Mesendoderm (in vitro differentiated cells): ENCODE results near the gene ZGPAT.
"Not testable (repeated sequence)": the region's sequence is repeated elsewhere in the genome, so short reads cannot be mapped to it uniquely, and the experiment has no call there.

Experiments
- DNase-seq: peaks from one replicate; pipeline ENCODE4 v3.0.0; 2013
- H2AK5ac ChIP-seq: 2 replicates; pipeline ENCODE4 v1.6.1; 2013; ENCODE audit warnings: low read length, inconsistent platforms
- H2BK120ac ChIP-seq: 2 replicates; pipeline ENCODE4 v1.6.1; 2013; ENCODE audit warnings: low read depth, mild to moderate bottlenecking, low read length, moderate library complexity, mixed read lengths
- H2BK15ac ChIP-seq: replicated peaks from 2 replicates; pipeline ENCODE4 v1.6.1; 2013; ENCODE audit warnings: low read depth, mild to moderate bottlenecking, moderate library complexity
- H2BK5ac ChIP-seq: 2 replicates; pipeline ENCODE4 v1.6.1; 2013; ENCODE audit warnings: low read length, inconsistent platforms
- H3K18ac ChIP-seq: 2 replicates; pipeline ENCODE4 v1.6.1; 2013; ENCODE audit warnings: mild to moderate bottlenecking, low read length, mixed read lengths
- H3K23ac ChIP-seq: one replicate; pipeline ENCODE4 v1.6.1; 2013; ENCODE audit warnings: low read length
- H3K27ac ChIP-seq: 2 replicates; pipeline ENCODE4 v1.5.1; 2013; ENCODE audit warnings: low read depth, mild to moderate bottlenecking, inconsistent platforms, low read length, moderate library complexity
- H3K27me3 ChIP-seq: 2 replicates; pipeline ENCODE4 v1.6.1; 2013; ENCODE audit warnings: low read length, control low read depth, mild to moderate bottlenecking, inconsistent platforms; ENCODE audit not compliant: insufficient read depth, poor library complexity
- H3K36me3 ChIP-seq: 2 replicates; pipeline ENCODE4 v1.6.1; 2013; ENCODE audit warnings: low read length, inconsistent platforms; ENCODE audit not compliant: control insufficient read depth, insufficient read depth
- H3K4ac ChIP-seq: one replicate; pipeline ENCODE4 v1.6.1; 2013; ENCODE audit warnings: low read depth, mild to moderate bottlenecking, low read length, moderate library complexity
- H3K4me1 ChIP-seq: 2 replicates; pipeline ENCODE4 v1.6.1; 2013; ENCODE audit warnings: low read depth, low read length, inconsistent platforms; ENCODE audit not compliant: control insufficient read depth
- H3K4me2 ChIP-seq: 2 replicates; pipeline ENCODE4 v1.6.1; 2013; ENCODE audit warnings: low read length
- H3K4me3 ChIP-seq: 2 replicates; pipeline ENCODE4 v1.5.1; 2013; ENCODE audit warnings: mild to moderate bottlenecking, low read length
- H3K56ac ChIP-seq: one replicate; pipeline ENCODE4 v1.6.1; 2013; ENCODE audit warnings: low read length
- H3K79me1 ChIP-seq: 2 replicates; pipeline ENCODE4 v1.6.1; 2013; ENCODE audit warnings: low read length, inconsistent platforms
- H3K79me2 ChIP-seq: 2 replicates; pipeline ENCODE4 v1.6.1; 2013; ENCODE audit warnings: mild to moderate bottlenecking, low read length; ENCODE audit not compliant: control insufficient read depth, insufficient read depth
- H3K9ac ChIP-seq: 2 replicates; pipeline ENCODE4 v1.6.1; 2013; ENCODE audit warnings: low read length, inconsistent platforms
- H4K5ac ChIP-seq: one replicate; pipeline ENCODE4 v1.6.1; 2013; ENCODE audit warnings: low read length
- H4K8ac ChIP-seq: one replicate; pipeline ENCODE4 v1.6.1; 2013; ENCODE audit warnings: low read depth, mild to moderate bottlenecking, control low read depth, low read length, moderate library complexity
- WGBS: extraction: QIAGEN DNeasy Blood & Tissue Kit; methylation state at CpG from one replicate; pipeline ENCODE4 v1.1.7; 2013; ENCODE audit warnings: low lambda C conversion rate, missing lambda C conversion rate; ENCODE audit not compliant: insufficient coverage; ENCODE audit errors: extremely low coverage; 5-methylcytosine and 5-hydroxymethylcytosine counted together

The ZGPAT gene

DNA sequence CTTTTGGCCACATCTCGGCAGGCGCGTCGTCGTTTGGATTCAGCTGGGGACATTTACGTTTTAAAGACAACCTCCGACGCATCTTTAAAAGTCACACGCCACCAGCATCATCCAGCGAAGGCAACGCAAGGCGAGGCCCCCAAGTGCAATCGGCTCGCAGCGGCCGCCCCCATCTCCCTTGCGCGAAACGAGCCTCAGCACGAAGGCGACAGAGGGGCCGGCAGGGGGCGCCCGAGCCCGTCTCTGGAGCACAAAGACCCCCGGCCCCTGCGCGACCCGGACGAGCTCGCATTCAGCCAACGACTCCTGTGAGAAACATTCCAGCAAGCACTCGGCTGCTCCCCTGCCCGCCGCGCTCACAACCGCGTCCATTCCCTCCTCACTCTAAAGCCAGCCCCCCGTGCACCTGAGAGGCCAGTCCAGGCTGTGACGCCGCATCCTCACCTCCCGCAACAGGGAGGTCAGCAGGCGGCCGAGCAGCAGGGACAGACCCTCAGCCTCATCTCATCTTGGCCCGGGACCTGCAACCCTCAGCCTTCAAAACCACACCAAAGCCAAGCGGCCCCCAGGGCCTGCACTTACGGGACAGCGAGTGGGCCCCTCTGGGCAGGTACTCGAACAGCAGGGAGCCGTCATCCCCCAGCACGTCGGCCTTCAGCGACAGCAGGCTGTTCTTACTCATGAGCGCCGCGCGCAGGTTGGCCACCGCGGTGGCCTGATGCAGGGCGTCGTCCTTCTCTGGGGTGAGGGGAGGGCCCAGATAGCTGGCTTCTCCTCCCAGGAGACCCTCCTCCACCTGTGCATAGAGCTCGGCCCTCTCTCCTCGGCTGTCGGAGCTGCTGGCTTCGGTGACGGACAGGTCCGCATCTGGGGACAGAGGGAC is 67.5 kb downstream of the ZGPAT start:
- no peak overlapping the region for H3K4me3 ChIP-seq

DNA sequence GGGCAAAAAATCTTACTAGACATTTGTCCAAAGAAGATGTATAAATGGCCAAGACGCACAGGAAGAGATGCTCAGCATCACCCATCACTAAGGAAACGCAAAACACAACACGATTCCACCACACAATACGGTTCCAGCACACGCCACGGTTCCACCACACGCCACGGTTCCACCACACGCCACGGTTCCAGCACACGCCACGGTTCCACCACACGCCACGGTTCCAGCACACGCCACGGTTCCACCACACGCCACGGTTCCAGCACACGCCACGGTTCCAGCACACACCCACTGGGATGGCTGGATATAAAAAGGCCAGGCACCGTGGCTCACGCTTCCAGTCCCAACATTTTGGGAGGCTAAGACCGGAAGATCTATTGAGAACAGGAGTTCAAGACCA is 69.0 kb downstream of the ZGPAT start:
- H2AK5ac ChIP-seq, H3K23ac ChIP-seq, H3K56ac ChIP-seq, H4K8ac ChIP-seq, H3K4me1 ChIP-seq, DNase-seq, H3K18ac ChIP-seq, H2BK5ac ChIP-seq, H3K27ac ChIP-seq, H3K36me3 ChIP-seq, H3K4me3 ChIP-seq, H3K9ac ChIP-seq, H3K4me2 ChIP-seq, H3K27me3 ChIP-seq, H3K4ac ChIP-seq, H2BK120ac ChIP-seq, H3K79me2 ChIP-seq, H4K5ac ChIP-seq, H2BK15ac ChIP-seq: not testable (repeated sequence)
- no CpG with 5 or more reads among the region's 23 CpGs for WGBS
- H3K79me1 ChIP-seq, result peaks cover 12% of the 10 kb centered on the region

More for the DNA sequence above, 67.5 kb downstream of the ZGPAT start:
- no peak overlapping the region for H3K23ac ChIP-seq
- no peaks in the 10 kb centered on the region for H3K36me3 ChIP-seq
- H3K27me3 ChIP-seq, result no peaks in the 10 kb centered on the region
- no CpG with 5 or more reads among the region's 67 CpGs for WGBS
- no peak overlapping the region for H2BK120ac ChIP-seq
- H3K4me1 ChIP-seq, result no peaks in the 10 kb centered on the region
- peak overlapping the region; percentile 66 for H3K9ac ChIP-seq
- H3K4ac ChIP-seq, result no peak overlapping the region
- H2AK5ac ChIP-seq, result no peak overlapping the region
- no peak overlapping the region for H4K8ac ChIP-seq
- no peak overlapping the region for H2BK15ac ChIP-seq
- H3K79me2 ChIP-seq, result peaks cover 7% of the 10 kb centered on the region
- H3K4me2 ChIP-seq, result peak overlapping the region; percentile 87
- H3K56ac ChIP-seq, result peak overlapping the region; percentile 77
- no peak overlapping the region for H3K18ac ChIP-seq
- peak; percentile 85 for DNase-seq
- H3K27ac ChIP-seq, result no peak overlapping the region
- H3K79me1 ChIP-seq, result peaks cover 10% of the 10 kb centered on the region
- H4K5ac ChIP-seq, result no peak overlapping the region
- H2BK5ac ChIP-seq, result no peak overlapping the region

DNA sequence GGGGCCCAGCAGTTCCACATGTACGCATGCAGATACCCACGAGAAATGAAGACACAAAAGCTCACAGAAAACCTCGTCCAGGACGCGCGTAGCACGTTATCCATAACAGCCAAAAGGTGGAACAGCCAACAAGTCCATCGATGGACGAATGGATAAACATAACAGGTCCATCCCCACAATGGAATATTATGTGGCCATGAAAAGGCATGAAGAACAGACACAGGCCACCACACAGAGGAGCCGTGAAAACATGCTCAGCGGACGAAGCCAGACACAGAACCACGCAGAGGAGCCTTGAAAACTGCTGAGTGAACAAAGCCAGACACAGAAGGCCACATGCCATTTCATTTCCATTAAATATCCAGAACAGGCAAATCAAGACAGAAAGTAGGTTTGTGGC is 69.8 kb downstream of the ZGPAT start:
- Histone ChIP-seq H3K79me1 (peaks cover 17% of the 10 kb centered on the region), H3K23ac (no peak overlapping the region), H3K4ac (no peak overlapping the region), H2BK5ac (no peak overlapping the region), H4K5ac (no peak overlapping the region), H3K4me3 (no peak overlapping the region), H3K56ac (no peak overlapping the region), H2AK5ac (no peak overlapping the region), H3K18ac (no peak overlapping the region), H3K4me2 (no peak overlapping the region), H3K4me1 (no peaks in the 10 kb centered on the region), H3K27ac (no peak overlapping the region), H4K8ac (no peak overlapping the region), H3K36me3 (no peaks in the 10 kb centered on the region), H3K79me2 (peaks cover 7% of the 10 kb centered on the region), H3K27me3 (no peaks in the 10 kb centered on the region), H2BK120ac (no peak overlapping the region), H2BK15ac (no peak overlapping the region), H3K9ac (no peak overlapping the region)
- no peak for DNase-seq
- WGBS, result no CpG with 5 or more reads among the region's 13 CpGs

DNA sequence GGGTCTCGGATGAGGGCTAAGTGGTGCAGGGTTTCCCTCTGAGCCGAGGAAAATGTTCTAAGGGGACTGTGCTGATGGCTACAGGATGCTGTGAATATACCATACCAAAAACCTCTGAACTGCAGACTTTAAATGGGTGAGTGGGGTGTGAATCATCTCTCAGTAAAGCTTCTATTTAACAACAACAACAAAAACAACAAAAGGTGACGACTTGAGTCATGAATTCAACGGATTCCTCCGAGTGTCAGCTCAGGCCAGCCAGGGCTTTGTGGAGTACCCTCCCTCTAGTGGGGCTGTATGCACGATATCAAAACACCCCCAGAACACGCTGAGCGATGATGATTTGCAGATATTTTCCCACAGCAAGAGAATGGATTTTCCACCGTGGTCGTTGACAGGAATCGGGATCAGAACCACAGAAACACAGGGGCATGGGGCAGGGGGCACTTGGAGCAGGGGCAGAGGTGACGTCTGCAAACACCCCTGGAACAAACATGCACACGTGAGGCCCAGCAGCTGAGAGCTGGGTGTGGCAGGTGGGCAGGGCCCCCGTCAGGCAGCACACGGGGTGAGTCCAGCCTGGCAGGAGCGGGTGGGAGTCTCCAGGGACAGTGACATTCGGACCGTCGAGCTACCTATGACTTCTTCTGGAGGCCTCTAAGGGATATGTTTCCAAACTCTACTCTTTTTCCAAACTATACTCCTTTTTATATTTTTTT is 70.4 kb downstream of the ZGPAT start:
- Histone ChIP-seq H2BK5ac (no peak overlapping the region), H3K4me1 (no peaks in the 10 kb centered on the region), H3K79me2 (peaks cover 7% of the 10 kb centered on the region), H3K36me3 (no peaks in the 10 kb centered on the region), H3K9ac (no peak overlapping the region), H3K27me3 (no peaks in the 10 kb centered on the region), H2BK120ac (no peak overlapping the region), H2BK15ac (no peak overlapping the region), H3K56ac (no peak overlapping the region), H4K8ac (no peak overlapping the region), H3K23ac (no peak overlapping the region), H2AK5ac (no peak overlapping the region), H3K4ac (no peak overlapping the region), H3K4me2 (no peak overlapping the region), H3K18ac (no peak overlapping the region), H3K4me3 (no peak overlapping the region), H4K5ac (no peak overlapping the region), H3K79me1 (peaks cover 16% of the 10 kb centered on the region), H3K27ac (no peak overlapping the region)
- WGBS, result no CpG with 5 or more reads among the region's 19 CpGs
- DNase-seq, result peak; percentile 53

DNA sequence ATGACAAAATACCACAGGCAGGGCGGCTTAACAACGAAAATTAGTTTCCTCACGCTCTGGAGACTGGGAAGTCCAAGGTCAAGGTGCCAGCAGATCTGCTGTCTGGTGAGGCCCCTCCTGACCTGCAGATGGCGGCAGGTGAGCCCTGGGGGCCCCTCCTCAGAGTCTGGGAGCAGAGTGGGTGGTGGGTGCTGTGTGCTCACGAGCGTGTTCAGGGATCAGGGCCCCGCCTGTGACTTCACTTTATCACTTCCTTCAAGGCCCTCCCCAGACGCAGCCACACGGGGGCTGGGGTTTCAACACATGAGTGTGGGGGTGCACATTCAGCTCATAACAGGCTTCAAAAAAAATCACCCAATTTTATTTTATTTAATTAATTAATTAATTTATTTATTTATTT is 71.0 kb downstream of the ZGPAT start:
- peaks cover 18% of the 10 kb centered on the region for H3K79me1 ChIP-seq
- no peak overlapping the region for H3K4me3 ChIP-seq
- no peak overlapping the region for H3K4me2 ChIP-seq
- H3K56ac ChIP-seq, result no peak overlapping the region
- no peak overlapping the region for H2AK5ac ChIP-seq
- peaks cover 7% of the 10 kb centered on the region for H3K79me2 ChIP-seq
- peak; percentile 25 for DNase-seq
- H2BK15ac ChIP-seq, result no peak overlapping the region
- H4K5ac ChIP-seq, result no peak overlapping the region
- no peaks in the 10 kb centered on the region for H3K4me1 ChIP-seq
- no peak overlapping the region for H3K4ac ChIP-seq
- no peak overlapping the region for H2BK5ac ChIP-seq
- H3K9ac ChIP-seq, result no peak overlapping the region
- no peaks in the 10 kb centered on the region for H3K27me3 ChIP-seq
- H4K8ac ChIP-seq, result no peak overlapping the region
- WGBS, result no CpG with 5 or more reads among the region's 9 CpGs
- H3K27ac ChIP-seq, result no peak overlapping the region
- no peak overlapping the region for H2BK120ac ChIP-seq
- H3K36me3 ChIP-seq, result no peaks in the 10 kb centered on the region
- no peak overlapping the region for H3K18ac ChIP-seq
- H3K23ac ChIP-seq, result no peak overlapping the region
